GM18502 (cell line): ENCODE measurements around the gene IZUMO2.
"Not testable (repeated sequence)": the region's sequence is repeated elsewhere in the genome, so short reads cannot be mapped to it uniquely, and the experiment has no call there.

Experiments used
- ATAC-seq: cut with Tn5 transposase; IDR thresholded peaks from one replicate; pipeline ENCODE4 v1.9.1; 2021; ENCODE audit warnings: mild to moderate bottlenecking; ENCODE audit not compliant: unreplicated experiment, poor library complexity

Gene IZUMO2

DNA sequence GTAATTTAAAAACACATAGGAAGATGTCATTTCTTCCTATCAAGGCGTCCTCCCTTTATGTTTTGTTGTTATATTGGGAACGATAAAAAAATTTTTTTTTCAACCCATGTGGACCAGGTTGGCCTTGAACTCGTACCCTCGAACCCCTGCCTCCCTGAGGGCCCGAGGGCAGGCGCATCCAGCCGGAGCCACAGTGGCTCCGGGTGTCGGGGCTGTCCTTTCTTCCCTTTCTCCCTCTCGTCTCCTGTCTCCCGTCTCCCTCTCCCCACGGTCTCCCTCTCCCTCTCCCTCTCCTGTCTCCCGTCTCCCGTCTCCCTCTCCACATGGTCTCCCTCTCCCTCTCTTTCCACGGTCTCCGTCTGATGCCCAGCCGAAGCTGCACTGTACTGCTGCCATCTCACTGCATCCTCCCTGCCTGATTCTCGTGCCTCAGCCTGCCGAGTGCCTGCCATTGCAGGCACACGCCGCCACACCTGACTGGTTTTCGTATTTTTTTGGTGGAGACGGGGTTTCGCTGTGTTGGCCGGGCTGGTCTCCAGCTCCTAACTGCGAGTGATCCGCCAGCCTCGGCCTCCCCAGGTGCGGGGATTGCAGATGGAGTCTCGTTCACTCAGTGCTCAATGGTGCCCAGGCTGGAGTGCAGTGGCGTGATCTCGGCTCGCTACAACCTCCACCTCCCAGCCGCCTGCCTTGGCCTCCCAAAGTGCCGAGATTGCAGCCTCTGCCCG, 22.8 kb downstream of the IZUMO2 start:
- ATAC-seq = not testable (repeated sequence)

DNA sequence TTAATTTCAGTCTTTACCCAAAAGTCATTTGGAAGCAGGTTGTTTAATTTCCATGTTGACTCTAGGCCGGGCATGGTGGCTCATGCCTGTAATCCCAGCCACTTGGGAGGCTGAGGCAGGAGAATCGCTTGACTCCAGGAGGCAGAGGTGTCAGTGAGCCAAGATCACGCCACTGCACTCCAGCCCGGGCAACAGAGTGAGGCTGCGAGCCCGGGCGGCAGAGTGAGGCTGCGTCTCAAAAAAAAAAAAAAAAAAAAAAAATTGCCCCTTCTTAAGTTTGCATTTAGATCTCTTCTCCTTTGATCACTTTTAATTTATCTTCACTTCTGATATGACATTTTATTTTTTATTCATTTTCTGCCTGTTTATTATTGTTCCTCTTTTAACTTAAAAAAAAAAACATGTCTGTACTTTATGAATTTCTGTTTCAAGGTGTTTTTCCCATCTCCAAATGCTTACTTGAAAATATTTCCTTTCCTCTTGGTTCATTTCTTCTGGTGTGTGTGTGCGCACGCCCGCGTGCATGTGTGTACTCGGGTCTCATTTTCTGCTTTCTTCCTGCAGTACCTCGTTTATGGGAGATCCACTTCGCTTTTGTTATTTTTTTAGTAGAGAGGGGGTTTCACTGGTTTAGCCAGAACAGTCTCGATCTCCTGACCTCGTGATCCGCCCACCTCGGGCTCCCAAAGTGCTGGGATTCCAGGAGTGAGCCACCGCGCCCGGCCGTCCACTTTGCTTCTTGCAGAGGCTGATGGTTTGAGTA, 26.3 kb downstream of the IZUMO2 start:
- not testable (repeated sequence) for ATAC-seq

DNA sequence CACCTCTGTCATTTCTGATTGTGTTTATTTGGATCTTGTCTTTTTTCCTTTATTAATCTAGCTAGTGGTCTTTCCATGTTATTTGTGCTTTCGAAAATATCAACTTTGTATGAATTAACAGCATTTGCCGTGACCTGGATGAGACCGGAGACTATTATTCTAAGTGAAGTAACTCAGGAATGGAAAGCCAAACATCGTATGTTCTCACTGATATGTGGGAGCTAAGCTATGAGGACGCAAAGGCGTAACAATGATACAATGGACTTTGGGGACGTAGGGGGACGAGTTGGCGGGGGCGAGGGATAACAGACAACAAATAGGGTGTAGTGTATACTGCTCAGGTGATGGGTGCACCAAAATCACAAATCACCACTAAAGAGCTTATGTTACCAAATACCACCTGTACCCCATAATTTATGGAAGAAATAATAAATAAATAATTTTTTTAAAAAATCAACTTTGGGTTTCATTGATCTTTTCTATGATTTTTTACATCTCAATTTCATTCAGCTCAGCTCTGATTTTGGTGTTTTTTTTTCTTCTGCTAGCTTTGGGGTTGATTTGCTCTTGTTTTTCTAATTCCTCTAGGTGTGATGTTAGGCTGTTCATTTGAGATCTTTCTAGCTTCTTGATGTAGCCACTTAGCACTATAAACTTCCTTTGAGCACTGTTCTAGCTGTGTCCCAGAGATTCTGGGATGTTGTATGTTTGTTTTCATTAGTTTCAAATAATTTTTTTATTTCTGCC, 27.1 kb downstream of the IZUMO2 start:
- ATAC-seq = not testable (repeated sequence)

DNA sequence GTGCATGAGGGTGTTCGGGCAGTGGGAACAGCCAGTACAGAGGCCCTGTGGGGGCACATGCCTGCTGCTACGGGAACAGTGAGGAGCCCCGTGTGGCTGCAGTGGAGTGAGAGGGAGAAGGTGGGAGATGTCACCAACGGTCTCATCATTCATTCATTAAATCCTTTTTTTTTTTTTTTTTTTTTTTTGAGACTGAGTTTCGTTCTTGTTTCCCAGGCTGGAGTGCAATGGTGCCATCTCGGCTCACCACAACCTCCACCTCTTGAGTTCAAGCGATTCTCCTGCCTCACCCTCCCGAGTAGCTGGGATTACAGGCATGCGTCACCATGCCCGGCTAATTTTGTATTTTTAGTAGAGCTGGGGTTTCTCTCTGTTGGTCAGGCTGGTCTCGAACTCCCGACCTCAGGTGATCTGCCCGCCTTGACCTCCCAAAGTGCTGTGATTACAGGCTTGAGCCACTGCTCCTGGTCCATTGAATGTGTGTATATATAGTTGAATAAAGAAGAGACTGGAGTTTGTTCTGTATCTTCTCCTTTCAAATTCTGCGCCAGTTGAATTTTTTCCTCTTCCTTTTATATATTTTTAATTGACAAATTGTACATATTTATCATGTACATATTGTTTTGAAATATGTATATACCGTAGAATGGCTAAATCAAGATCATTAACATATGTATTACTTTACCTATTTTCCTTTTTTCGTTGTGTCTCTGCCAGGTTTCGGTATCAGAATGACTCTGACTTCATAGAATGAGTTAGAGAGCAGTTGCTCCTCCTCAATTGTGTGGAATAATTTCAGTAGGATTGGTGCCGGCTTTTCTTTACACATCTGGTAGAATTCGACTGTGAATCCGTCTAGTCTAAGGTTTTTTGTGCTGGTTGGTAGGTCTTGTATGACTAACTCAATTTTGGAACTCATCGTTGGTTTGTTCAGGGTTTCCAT, 28.0 kb downstream of the IZUMO2 start:
- ATAC-seq = not testable (repeated sequence)

DNA sequence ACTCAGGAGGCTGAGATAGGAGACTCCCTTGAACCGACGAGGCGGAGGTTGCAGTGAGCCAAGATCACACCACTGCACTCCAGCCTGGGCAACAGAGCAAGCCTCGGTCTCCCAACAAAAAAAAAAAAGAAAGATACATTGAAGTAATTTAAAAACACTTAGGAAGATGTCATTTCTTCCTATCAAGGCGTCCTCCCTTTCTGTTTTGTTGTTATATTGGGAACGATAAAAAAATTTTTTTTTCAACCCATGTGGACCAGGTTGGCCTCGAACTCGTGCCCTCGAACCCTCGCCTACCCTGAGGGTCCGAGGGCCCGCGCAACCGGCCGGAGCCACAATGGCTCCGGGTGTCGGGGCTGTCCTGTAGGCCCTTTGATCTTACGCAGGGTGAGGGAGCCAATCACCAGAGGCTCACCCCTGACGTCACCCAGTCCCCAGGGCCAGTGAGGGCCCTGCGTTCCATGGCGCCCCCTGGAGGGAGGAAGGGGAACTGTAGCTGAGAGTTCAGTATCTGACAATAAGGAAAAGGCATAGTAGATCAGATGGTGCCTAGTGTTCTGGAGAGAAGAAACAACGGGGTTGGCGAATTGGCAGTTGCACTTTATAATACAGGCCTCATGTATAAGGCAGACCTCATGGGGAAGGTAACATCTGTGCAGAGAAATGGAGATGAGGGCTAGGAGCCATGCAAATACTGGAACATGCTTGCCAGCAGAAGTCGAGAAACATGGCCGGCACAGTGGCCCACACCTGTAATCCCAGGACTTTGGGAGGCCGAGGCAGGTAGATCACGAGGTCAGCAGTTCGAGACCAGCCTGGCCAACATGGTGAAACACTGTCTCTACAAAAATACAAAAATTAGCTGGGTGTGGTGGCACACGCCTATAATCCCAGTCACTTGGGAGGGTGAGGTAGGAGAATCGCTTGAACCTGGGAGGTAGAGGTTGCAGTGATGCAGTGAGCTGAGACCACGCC, 29.3 kb downstream of the IZUMO2 start:
- not testable (repeated sequence) for ATAC-seq

DNA sequence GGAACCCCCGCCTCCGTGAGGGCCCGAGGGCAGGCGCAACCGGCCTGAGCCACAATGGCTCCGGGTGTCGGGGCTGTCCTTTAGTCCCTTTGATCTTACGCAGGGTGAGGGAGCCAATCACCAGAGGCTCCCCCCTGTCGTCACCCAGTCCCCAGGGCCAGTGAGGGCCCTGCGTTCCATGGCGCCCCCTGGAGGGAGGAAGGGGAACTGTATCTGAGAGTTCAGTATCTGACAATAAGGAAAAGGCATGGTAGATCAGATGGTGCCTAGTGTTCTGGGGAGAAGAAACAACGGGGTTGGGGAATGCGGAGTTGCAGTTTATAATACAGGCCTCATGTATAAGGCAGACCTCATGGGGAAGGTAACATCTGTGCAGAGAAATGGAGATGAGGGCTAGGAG, 59.1 kb downstream of the IZUMO2 start:
- not testable (repeated sequence) for ATAC-seq

DNA sequence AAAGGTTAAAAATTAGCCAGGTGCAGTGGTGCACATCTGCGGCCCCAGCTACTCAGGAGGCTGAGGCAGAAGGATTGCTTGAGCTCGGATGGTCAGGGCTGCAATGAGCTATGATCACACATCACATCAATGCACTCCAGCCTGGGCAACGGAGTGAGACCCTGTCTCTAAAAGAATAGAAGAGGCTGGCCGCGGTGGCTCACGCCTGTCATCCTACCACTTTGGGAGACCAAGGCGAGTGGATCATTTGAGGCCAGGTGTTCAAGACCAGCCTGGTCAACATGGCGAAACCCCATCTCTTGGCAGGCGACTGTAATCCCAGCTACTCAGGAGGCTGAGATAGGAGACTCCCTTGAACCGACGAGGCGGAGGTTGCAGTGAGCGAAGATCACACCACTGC, 59.7 kb downstream of the IZUMO2 start:
- ATAC-seq = not testable (repeated sequence)
